ENCODE results near the gene ITGB3. TPM values are rescaled to one million over a fixed set of nuclear protein-coding genes. Genes with fewer than 3 reads are reported as not detected.

ITGB3 gene
- total and polyA plus RNA-seq, 9 of the 15 experiments (the other 6 are each of a cell fraction or from before 2014, with no cell fraction given): 0.08 to 2.6 (median 0.62) TPM; not detected in 1

DNA sequence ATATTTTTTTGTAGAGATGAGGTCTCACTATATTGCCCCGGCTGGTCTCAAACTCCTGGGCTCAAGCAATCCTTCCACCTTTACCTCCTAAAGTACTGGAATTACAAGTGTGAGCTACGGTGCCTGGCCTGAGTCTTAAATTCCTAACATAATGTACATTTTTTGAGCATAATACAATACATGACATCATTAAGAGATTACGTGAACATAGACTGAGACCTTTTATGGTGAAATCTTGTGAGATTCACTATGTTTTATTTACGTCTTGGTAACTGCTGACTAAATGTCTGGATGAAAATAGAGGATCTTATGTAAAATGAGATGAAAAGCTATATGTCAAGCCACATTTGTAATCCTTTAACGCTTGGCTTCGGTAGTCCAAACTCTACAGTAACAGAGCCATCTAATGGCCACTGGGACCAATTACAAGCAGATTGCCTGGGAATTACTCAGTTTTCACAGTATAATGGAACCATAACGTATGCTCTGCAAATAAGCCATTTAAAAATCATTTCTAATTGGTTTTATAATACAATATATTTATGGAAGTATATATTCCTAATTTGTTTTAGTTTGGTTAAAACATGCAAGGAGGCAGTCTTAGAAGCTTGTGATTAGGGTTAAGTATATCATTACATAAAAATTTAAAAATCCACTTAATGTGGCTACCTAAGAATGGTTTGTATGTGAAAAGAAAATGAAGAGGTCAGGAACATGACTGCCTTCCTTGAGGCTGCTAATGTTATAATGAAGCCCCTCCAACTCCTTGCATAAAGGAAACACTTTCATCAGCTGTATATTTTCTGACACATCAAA, 62.0 kb downstream of the ITGB3 start (continued):
- TF ChIP-seq, protein P1, sequence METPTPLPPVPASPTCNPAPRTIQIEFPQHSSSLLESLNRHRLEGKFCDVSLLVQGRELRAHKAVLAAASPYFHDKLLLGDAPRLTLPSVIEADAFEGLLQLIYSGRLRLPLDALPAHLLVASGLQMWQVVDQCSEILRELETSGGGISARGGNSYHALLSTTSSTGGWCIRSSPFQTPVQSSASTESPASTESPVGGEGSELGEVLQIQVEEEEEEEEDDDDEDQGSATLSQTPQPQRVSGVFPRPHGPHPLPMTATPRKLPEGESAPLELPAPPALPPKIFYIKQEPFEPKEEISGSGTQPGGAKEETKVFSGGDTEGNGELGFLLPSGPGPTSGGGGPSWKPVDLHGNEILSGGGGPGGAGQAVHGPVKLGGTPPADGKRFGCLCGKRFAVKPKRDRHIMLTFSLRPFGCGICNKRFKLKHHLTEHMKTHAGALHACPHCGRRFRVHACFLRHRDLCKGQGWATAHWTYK (CRISPR knock-in tag; IDR thresholded peaks at IDR 0.05): peak; percentile 16; the same call in 1 of the 2 replicates
- TF ChIP-seq, protein P2, sequence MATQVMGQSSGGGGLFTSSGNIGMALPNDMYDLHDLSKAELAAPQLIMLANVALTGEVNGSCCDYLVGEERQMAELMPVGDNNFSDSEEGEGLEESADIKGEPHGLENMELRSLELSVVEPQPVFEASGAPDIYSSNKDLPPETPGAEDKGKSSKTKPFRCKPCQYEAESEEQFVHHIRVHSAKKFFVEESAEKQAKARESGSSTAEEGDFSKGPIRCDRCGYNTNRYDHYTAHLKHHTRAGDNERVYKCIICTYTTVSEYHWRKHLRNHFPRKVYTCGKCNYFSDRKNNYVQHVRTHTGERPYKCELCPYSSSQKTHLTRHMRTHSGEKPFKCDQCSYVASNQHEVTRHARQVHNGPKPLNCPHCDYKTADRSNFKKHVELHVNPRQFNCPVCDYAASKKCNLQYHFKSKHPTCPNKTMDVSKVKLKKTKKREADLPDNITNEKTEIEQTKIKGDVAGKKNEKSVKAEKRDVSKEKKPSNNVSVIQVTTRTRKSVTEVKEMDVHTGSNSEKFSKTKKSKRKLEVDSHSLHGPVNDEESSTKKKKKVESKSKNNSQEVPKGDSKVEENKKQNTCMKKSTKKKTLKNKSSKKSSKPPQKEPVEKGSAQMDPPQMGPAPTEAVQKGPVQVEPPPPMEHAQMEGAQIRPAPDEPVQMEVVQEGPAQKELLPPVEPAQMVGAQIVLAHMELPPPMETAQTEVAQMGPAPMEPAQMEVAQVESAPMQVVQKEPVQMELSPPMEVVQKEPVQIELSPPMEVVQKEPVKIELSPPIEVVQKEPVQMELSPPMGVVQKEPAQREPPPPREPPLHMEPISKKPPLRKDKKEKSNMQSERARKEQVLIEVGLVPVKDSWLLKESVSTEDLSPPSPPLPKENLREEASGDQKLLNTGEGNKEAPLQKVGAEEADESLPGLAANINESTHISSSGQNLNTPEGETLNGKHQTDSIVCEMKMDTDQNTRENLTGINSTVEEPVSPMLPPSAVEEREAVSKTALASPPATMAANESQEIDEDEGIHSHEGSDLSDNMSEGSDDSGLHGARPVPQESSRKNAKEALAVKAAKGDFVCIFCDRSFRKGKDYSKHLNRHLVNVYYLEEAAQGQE (IDR thresholded peaks at IDR 0.05; ENCODE audit: borderline replicate concordance): peak; percentile 96
- TF ChIP-seq, protein P2 (CRISPR knock-in tag; IDR thresholded peaks at IDR 0.05; ENCODE audit: low read depth): no peak
- TF ChIP-seq, protein P3, sequence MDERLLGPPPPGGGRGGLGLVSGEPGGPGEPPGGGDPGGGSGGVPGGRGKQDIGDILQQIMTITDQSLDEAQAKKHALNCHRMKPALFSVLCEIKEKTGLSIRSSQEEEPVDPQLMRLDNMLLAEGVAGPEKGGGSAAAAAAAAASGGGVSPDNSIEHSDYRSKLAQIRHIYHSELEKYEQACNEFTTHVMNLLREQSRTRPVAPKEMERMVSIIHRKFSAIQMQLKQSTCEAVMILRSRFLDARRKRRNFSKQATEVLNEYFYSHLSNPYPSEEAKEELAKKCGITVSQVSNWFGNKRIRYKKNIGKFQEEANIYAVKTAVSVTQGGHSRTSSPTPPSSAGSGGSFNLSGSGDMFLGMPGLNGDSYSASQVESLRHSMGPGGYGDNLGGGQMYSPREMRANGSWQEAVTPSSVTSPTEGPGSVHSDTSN (CRISPR knock-in tag; IDR thresholded peaks at IDR 0.05; ENCODE audit: low read depth): no peak
- TF ChIP-seq, protein P3 (tag; conservative IDR thresholded peaks at IDR 0.05; ENCODE audit: low read depth): 0 out of 2 replicates have a peak, but pooled peaks have one; percentile 17
- TF ChIP-seq, protein P4, sequence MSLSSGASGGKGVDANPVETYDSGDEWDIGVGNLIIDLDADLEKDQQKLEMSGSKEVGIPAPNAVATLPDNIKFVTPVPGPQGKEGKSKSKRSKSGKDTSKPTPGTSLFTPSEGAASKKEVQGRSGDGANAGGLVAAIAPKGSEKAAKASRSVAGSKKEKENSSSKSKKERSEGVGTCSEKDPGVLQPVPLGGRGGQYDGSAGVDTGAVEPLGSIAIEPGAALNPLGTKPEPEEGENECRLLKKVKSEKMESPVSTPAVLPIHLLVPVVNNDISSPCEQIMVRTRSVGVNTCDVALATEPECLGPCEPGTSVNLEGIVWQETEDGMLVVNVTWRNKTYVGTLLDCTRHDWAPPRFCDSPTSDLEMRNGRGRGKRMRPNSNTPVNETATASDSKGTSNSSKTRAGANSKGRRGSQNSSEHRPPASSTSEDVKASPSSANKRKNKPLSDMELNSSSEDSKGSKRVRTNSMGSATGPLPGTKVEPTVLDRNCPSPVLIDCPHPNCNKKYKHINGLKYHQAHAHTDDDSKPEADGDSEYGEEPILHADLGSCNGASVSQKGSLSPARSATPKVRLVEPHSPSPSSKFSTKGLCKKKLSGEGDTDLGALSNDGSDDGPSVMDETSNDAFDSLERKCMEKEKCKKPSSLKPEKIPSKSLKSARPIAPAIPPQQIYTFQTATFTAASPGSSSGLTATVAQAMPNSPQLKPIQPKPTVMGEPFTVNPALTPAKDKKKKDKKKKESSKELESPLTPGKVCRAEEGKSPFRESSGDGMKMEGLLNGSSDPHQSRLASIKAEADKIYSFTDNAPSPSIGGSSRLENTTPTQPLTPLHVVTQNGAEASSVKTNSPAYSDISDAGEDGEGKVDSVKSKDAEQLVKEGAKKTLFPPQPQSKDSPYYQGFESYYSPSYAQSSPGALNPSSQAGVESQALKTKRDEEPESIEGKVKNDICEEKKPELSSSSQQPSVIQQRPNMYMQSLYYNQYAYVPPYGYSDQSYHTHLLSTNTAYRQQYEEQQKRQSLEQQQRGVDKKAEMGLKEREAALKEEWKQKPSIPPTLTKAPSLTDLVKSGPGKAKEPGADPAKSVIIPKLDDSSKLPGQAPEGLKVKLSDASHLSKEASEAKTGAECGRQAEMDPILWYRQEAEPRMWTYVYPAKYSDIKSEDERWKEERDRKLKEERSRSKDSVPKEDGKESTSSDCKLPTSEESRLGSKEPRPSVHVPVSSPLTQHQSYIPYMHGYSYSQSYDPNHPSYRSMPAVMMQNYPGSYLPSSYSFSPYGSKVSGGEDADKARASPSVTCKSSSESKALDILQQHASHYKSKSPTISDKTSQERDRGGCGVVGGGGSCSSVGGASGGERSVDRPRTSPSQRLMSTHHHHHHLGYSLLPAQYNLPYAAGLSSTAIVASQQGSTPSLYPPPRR (CRISPR knock-in tag; IDR thresholded peaks at IDR 0.05; ENCODE audit: borderline replicate concordance): no peak
